GM21786 (cell line): ENCODE results near the gene AKTIP.
"Not testable (repeated sequence)": the region's sequence is repeated elsewhere in the genome, so short reads cannot be mapped to it uniquely, and the experiment has no call there.

Experiments
- ATAC-seq: cut with Tn5 transposase; IDR thresholded peaks from one replicate; pipeline ENCODE4 v1.9.1; 2021; ENCODE audit not compliant: unreplicated experiment

The AKTIP gene

GRCh38 chr16:53515811-53516210 is 12.8 kb upstream of the AKTIP start:
- ATAC-seq = no peak

GRCh38 chr16:53515259-53515658 is 12.2 kb upstream of the AKTIP start:
- ATAC-seq = no peak

- ATAC-seq = not testable (repeated sequence)
These were observed 9.8 kb upstream of the AKTIP start for GRCh38 chr16:53512795-53513194.

DNA sequence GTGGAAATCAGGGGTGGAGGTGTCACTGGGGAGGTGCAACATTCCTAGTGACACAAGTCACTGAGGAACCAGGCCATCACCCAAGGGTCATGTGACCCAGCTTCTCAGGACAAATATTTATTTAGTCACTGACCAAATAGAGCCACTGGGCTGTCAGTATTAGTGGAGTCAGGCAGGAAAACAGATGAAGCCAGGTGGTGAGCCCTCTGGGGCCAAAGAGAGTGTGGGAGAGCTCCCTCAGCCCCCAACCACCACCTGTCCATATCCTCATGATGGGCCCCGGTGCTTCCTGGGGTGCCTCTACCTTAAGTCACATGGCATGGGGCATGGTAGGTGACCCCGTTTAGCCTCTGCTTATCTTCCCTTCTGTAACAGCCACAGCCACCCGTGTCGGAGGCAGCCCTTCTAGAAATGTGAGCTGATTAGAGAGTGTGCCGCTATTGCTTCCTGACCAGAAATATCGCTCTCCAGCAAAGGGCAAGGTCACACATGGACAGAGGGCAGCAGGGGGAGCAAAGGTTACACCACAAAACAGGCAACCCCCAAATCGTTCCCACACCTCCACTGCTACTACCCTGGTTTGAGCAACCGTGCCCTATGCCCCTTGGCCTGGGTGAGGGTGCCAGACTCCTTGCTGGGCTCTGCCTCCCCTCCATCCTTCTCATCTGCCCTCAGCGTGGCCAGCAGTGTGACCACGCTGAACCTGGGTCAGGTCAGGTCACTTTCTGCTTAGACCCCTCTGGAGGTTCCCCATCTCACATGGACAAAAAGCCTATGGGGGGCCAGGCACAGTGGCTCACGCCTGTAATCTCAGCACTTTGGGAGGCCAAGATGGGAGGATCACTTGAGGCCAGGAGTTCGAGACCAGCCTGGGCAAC is 8.6 kb upstream of the AKTIP start:
- ATAC-seq = no peak

DNA sequence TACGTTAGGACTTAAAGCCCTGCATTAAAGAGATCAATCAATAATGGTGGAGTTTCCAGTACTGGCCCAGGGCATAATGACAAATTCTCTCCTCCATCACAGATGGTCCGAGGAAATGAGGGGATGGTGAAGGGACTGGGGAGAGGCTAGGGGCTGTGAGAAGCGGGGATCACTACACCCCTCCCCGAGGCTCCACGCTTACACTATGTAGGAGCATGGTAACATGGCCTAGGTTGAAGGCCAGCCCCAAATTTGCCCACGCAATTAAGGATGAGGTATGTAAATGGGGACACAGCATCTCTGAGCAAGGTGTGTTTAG is 8.0 kb upstream of the AKTIP start:
- ATAC-seq = no peak

- no peak for ATAC-seq
These were observed 7.7 kb upstream of the AKTIP start for GRCh38 chr16:53510704-53511070.

DNA sequence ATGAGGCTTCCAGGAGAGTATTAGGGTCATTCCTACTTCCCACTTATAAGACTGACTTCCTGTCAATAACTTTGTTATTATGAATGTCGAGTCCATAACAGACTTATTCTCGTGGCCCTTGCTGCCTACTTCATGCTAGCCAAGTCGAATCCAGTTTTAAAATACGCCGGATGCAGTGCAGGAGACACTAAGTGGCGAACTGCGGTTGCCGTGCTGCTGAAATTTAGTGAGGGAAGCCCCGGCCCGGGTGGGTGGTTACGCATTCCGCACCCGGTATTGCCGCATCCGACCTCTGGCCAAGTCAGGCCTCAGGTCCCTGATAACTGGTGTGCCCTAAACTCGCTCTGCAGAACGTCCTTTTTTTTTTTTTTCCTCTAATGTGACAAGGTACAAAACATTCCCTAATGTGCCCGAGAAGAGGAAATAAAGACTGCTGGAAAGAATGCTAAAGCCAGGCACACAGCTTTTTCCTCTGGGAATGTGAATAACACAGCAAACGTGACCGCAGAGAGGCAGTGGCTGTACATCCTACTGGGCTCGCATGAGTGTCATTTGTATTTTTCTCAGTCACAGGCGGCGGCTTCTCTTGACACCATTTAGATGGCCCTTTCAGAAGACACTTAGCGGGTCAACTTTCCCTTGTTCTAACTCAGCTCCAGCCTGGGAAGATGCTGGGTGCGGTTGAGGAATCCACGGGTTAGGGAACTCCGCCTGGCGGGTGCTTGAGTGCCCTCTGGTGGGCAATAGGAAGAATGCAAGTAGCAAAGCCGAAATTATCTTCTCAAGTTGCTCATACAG is 7.1 kb upstream of the AKTIP start:
- peak; percentile 71 for ATAC-seq

- ATAC-seq = no peak
These were observed 4.6 kb upstream of the AKTIP start for GRCh38 chr16:53507464-53508179.

DNA sequence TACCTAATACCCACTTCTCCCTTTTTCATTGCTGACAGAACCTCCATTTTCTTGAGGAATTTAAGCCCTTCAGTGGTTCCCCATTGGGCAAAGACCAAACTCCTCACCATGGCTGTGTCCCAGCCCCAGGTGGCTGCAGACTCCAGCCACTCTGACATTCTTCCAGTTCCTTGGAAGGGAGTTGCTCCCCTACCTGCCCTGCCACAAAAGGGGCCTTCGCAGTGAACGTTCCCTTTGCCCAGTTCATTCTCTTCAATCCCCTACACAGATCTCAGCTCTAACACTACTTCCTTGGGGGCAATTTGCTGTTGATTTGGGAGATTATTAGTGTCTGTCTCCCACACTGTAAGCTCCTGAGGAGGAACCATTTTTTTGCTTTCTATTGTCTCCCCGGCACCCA is 3.2 kb upstream of the AKTIP start:
- no peak for ATAC-seq

DNA sequence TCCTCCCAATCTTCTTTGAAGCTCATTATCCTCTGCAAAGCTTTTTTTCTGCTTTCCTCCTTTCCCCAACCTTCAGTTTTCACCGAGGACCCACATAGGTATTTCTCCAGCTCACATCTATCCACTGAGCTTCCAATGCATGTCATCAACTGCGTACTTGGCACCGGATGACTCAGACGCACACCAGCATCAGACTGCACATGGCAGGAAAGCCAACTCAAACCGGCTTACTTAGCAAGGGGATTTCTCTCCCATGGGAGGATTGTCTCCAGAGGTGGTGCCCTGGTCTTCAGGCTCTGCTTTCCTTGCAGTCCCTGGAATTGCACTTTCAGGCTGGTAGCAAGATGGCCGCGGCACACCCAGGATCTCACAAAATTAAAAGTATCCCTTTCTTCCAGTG is 1.7 kb upstream of the AKTIP start:
- no peak for ATAC-seq

DNA sequence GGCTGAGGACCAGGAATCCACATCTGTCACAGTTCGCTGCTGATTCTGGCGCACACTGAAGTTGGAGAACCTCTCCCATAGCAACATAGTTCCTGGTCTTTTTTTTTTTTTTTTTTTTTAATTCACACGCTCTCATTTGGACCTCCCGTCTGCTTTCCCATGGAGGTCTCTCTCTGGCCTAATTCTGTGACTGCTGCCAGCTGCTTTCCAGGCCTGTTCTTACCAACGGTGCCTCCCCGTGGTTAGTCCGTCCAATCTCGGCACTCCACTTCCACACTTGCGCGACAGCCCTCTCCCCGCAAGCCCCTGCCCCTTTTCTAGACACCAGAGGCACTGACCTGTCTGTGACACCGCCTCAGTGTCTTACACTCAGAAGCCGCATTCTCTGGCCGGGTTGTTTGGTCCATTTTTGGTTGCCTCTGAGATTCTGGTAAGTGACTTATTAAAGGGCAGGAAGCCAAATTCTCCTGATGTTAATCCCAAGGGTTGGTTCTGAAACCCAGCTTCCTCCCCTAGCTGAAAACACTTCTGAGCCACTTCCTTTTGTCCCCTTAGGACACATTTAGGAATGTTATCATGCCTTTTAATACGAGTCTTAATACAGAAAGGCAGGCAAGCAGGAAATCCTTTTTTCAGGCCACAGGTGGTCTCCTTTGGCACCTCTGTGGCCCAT is 1.1 kb upstream of the AKTIP start:
- ATAC-seq = no peak

DNA sequence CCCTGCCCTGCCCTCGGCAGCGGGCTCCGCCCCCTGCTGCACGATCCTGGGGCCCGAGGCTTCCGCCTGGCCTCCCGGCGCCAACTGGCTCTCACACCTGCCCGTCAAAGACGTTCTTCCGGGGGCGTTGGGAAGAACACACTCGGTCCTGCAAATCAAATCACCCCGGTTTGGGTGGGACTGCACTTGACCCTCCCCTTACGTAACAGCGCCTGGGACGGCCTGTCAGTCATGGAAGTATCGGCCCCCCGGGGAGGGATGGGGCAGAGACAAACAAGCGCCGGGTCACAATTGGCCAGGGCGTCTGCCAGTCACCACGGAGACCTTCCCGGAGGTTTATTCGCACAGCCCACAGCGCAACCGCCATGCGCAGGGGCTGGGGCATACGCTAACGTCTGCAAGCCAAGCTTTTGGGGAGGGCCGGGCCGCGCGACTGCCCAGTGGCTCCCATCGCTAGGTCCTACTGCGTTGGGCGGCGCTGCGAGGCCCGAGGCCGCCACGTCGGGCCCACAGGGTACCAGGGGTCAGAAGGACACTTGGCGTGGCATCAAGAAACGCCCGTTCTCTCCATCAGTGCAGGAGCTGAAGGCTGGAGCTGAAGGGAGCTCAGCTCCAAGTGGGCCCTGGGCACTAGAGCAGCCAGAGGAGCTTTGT is 388 bp upstream of the AKTIP start:
- ATAC-seq = peak; percentile 96

DNA sequence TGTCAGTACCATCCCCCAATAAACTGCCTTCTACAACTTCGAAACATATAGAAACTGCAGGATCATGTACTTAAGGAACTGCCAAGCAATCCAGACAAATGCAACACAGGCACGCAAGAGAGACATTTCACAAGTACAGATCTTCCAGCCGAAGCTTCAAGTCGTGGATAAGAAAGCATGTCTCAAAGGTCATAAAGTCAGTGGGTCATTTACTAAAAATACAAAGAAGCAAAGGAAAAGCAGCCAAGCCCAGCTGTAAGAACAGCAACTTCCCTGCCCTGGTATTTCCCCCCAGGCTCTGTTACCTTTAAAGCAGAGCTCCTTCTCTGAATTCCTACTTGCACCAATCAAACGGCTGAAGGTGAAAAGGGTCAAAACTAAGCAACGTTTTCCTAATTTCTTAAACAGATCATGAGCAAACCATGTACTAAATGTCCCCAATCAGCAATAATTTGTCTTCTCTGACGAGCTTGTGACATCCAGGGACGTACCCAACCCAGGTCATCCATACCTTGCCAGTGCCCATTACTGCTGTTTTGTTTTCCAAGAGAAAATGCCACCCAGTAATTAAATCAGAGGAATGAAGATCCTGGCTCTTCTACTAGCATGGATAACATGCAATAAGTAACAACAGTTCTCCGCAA is 1.7 kb downstream of the AKTIP start:
- no peak for ATAC-seq

DNA sequence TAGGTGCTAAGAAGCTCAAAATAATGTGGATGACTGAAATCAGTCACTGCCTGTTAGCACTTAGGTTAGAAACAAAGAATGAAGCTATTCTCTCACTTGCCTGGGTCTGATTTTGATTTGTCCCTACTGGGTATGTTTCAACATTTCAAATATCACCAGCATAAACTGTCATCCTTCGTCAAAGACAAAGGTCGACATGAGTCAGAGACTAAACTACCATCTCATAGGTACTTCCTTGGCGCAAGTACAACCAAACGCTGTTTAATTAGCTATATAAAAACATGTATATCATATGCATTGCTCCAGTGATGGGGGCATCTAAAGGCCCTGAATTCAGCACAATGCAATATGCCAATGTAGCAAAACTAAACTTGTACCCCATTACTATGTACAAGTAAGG is 4.0 kb downstream of the AKTIP start:
- ATAC-seq = no peak

DNA sequence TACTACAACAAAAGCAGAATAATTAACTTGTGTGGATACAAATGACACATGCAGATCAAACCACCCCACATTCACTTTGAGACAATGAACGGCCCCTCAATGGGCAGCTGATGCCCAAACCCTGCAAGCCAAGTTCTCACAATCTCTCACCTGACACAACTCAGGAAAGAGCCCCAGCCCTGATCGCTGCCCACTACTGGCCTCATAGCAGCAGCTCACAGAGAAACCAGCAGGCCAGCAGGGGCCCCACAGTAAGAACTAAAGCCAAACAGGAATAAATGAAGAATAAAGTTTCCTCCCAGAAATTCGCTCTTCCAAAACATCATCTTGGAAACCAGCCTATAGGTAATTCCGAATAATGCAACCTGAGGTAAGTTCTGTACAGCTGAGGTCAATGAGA is 7.7 kb downstream of the AKTIP start:
- no peak for ATAC-seq

DNA sequence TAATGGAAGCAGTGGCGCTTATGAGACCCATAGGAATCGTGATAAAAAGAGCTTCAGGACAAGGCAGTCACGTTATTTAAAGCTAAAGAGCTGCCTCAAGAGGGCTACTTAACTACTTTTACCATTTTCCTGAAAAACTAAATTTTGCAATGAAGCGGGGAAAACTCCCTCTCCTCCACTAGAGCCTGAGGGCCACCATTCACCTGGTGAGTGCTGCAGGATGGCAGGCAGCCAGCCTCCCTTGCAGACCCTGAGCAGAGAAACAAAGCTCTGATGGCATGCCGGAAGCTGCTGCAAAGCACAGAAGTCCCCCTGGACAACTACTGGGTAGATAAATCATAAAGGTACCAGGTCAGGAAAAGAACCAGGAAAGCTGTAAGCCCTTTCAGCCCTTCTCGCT is 8.4 kb downstream of the AKTIP start:
- no peak for ATAC-seq

GRCh38 chr16:53492503-53492902 is 10.5 kb downstream of the AKTIP start:
- no peak for ATAC-seq

GRCh38 chr16:53489755-53490154 is 13.3 kb downstream of the AKTIP start:
- ATAC-seq = no peak

DNA sequence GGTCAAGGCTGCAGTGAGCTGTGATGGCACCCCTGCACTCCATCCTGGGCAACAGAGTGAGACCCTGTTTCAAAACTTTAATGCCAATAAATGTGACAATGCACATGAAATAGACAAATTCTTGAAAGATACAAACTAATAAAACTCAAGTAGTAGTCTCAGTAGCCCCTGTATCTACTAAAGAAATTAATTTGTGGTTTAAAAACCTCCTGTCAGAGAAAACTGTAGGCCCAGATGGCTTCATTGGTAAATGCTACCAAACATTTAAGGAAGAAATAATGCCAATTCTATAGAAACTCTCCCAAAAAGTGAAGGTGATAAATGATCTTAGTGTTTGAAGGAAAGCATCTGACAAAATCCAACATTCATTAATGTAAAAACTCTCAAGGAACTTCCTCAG is 16.8 kb downstream of the AKTIP start:
- no peak for ATAC-seq

DNA sequence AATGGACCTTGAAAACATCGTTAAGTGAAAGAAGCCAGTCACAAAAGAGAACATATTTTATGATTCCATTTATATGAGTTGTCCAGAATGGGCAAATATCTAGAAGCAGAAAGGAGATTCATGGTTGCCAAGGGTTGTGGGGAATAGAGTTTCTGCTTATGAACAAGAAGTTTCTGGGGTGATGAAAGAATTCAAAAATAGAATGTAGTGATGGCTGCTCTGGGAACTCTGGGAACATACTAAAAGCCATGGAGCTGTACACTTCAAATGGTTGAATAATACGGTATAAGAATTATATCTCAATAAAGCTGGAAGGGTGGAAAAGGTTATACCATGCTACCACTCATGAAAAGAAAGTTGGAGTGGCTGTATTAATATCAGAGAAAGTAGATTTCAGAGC is 18.5 kb downstream of the AKTIP start:
- no peak for ATAC-seq
